GM12878 (cell line): Measurements from ENCODE around the gene SPDL1. TPM values are rescaled to one million over a fixed set of nuclear protein-coding genes. Genes with fewer than 3 reads are reported as not detected.

Source experiments
- ATAC-seq: fragments of 200-7000 bp; cut with Tn5 transposase; 3 replicates; pipeline ENCODE4 v1.9.1; 2020; ENCODE audit warnings: mild to moderate bottlenecking, moderate library complexity
- BruUV-seq: library from RNA; stranded (reverse); fragments of 400-500 nt; replicated peaks from 2 replicates; lab custom pipeline; 2021; lab: Mats Ljungman, UMichigan
- CTCF ChIA-PET: fragments of 300-600 bp; sonication (Branson Sonifier 250); formaldehyde crosslinking; extraction: SDS; loops from one replicate; lab custom pipeline; 2021; ENCODE audit warnings: inconsistent platforms; lab: Yijun Ruan, JAX
- POLR2A ChIA-PET: fragments of 350-600 bp; formaldehyde crosslinking; extraction: SDS; loops from one replicate; lab custom pipeline; 2021; ENCODE audit warnings: inconsistent platforms; lab: Charles Lee
- RAD21 ChIA-PET: fragments of 300-600 bp; sonication (Branson Sonifier 250); formaldehyde crosslinking; loops from one replicate; lab custom pipeline; 2023; ENCODE audit warnings: antibody characterized with exemption; ENCODE audit not compliant: unreplicated experiment; lab: Charles Lee
- SMC1A ChIA-PET: fragments of 300-600 bp; sonication (Branson Sonifier 250); formaldehyde crosslinking; loops from one replicate; lab custom pipeline; 2023; ENCODE audit not compliant: unreplicated experiment, uncharacterized antibody; lab: Charles Lee
- DNase-seq: peaks from one replicate; pipeline ENCODE4 v3.0.0-alpha.2; 2011; ENCODE audit warnings: low read depth, low spot score
- FAIRE-seq: peaks from 3 replicates; lab custom pipeline; 2011; peaks lifted over from hg19 to GRCh38; lab: Jason Lieb, UNC
- H2AFZ ChIP-seq: 2 replicates; pipeline ENCODE4 v1.6.0; 2011; ENCODE audit warnings: low read depth, low read length, control low read depth; ENCODE audit not compliant: control insufficient read depth
- H3K27ac ChIP-seq: 2 replicates; pipeline ENCODE4 v1.5.1; 2011; ENCODE audit warnings: control low read depth; ENCODE audit not compliant: control insufficient read depth, insufficient read depth
- H3K27me3 ChIP-seq, 2 experiments: replicated peaks in 1 of 2; 2 replicates each; pipeline versions ENCODE4 v1.6.0 to v1.6.1; 2011; ENCODE audit warnings: low read length in 1 of 2; ENCODE audit not compliant: control insufficient read depth in 2 of 2, insufficient read depth in 2 of 2
- H3K36me3 ChIP-seq, 2 experiments: 2 replicates each; pipeline ENCODE4 v1.5.1; 2011; ENCODE audit warnings: low read length in 1 of 2; ENCODE audit not compliant: control insufficient read depth in 2 of 2, insufficient read depth in 2 of 2
- H3K4me1 ChIP-seq: 2 replicates; pipeline ENCODE4 v1.6.1; 2011; ENCODE audit warnings: mild to moderate bottlenecking, low read length, moderate library complexity, mixed read lengths; ENCODE audit not compliant: control insufficient read depth, insufficient read depth
- H3K4me2 ChIP-seq: 2 replicates; pipeline ENCODE4 v1.6.0; 2011; ENCODE audit warnings: control low read depth; ENCODE audit not compliant: control insufficient read depth, insufficient read depth
- H3K4me3 ChIP-seq: fragments of 200-600 bp; sonication (generic); 2 replicates; pipeline ENCODE4 v1.5.1; 2016
- H3K79me2 ChIP-seq: 2 replicates; pipeline ENCODE4 v1.6.0; 2011; ENCODE audit warnings: low read length; ENCODE audit not compliant: control insufficient read depth, insufficient read depth
- H3K9ac ChIP-seq: 2 replicates; pipeline ENCODE4 v1.8.0; 2011; ENCODE audit warnings: low read length, control low read depth, mixed read lengths; ENCODE audit not compliant: control insufficient read depth, insufficient read depth
- H3K9me3 ChIP-seq: replicated peaks from 3 replicates; pipeline ENCODE4 v1.5.1; 2011; ENCODE audit warnings: mild to moderate bottlenecking, low read length; ENCODE audit not compliant: control insufficient read depth, insufficient read depth
- H4K20me1 ChIP-seq: 2 replicates; pipeline ENCODE4 v1.6.0; 2011; ENCODE audit not compliant: control insufficient read depth, insufficient read depth
- EZH2 ChIP-seq: IDR thresholded peaks from 2 replicates; pipeline ENCODE4 v1.6.1; 2012; ENCODE audit warnings: low read depth, mild to moderate bottlenecking, control low read depth, inconsistent platforms, low read length, borderline replicate concordance; ENCODE audit not compliant: control insufficient read depth
- NR2C2 ChIP-seq: IDR thresholded peaks from 2 replicates; pipeline ENCODE4 v1.6.1; 2011; ENCODE audit warnings: borderline replicate concordance, low read depth; ENCODE audit not compliant: control insufficient read depth, insufficient read length
- NRF1 ChIP-seq: conservative IDR thresholded peaks from 2 replicates; pipeline ENCODE4 v1.6.1; 2011; ENCODE audit warnings: mild to moderate bottlenecking, low read depth, low read length, improper control_type of control experiment
- WGBS: methylation state at CpG from one replicate; pipeline ENCODE4 v1.1.6; 2016; ENCODE audit warnings: low lambda C conversion rate; ENCODE audit not compliant: insufficient replicate concordance, insufficient coverage; ENCODE audit errors: missing lambda C conversion rate; 5-methylcytosine and 5-hydroxymethylcytosine counted together
- in situ Hi-C: fragments of 300-500 bp; cut with MboI; formaldehyde crosslinking; loops from 9 replicates; pipeline ENCODE4 v1.14.3; 2018; ENCODE audit warnings: mixed read lengths
- intact Hi-C: fragments of 100-400 bp; cut with micrococcal nuclease; formaldehyde crosslinking; loops from one replicate; pipeline ENCODE4 v1.14.2; 2022; ENCODE audit not compliant: unreplicated experiment
- polyA plus RNA-seq, 11 experiments: library from polyadenylated mRNA; depleted of rRNA in 4 of 11; unstranded in 6 of 11; stranded (reverse) in 5 of 11; fragments of >200 nt; fragmentation: Nextera tagmentation in 4 of 11; fragmentation: Illumina TruSeq in 1 of 11; extraction: Ambion mirVana in 4 of 11; extraction: Trizol in 1 of 11; gene quantifications; 1 replicate in 1 of 11; 2 replicates in 10 of 11; pipeline versions ENCODE4 v1.2.1 to v1.2.3, GENCODE V29; 2011 to 2016; ENCODE audit warnings: inconsistent platforms in 2 of 11, missing spikeins in 2 of 11, low read depth in 1 of 11
- total RNA-seq, 4 experiments: library from RNA; depleted of rRNA in 3 of 4; stranded (reverse); fragments of >200 nt in 3 of 4; fragmentation: Illumina TruSeq in 1 of 4; extraction: Trizol in 1 of 4; gene quantifications; 2 replicates each; pipeline versions ENCODE4 v1.2.1 to v1.2.3, GENCODE V29; 2013 to 2021
- TF ChIP-seq, protein P1 (sequence below), 3 experiments: IDR thresholded peaks in 2 of 3; conservative IDR thresholded peaks in 1 of 3; 2 replicates each; pipeline ENCODE4 v1.5.1; 2011; ENCODE audit warnings: low read depth in 3 of 3, low read length in 3 of 3, mild to moderate bottlenecking in 3 of 3, control low read depth in 2 of 3, moderate library complexity in 2 of 3, inconsistent platforms in 1 of 3, mixed read lengths in 1 of 3; ENCODE audit not compliant: control insufficient read depth in 2 of 3, insufficient read depth in 1 of 3; ENCODE audit errors: extremely low read depth in 1 of 3

Gene SPDL1
- total and polyA plus RNA-seq, 10 of the 15 experiments (the other 5 are each of a cell fraction or from before 2014, with no cell fraction given): 34.2 to 69.9 (median 46.0) TPM

DNA sequence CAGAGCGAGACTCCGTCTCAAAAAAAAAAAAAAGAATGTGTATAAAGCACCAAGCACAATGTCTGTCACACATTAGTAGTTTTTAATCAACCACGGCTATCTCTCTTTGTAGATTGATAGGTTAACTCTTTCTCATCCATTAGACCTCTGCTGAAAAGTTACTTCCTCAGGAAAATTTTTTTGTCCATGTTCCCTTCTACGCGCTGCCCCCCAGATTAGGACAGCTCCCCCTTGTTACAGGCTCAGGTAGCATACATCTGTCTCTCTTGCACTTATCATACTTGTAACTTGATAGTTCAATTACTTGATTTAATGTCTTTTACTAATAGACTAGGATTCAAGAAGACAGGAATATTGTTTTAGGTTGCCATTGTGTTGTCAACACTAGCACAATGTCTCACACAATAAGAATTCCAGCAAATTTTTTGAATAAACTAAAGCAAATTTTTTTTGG, 1.5 kb downstream of the SPDL1 start:
- Histone ChIP-seq H2AFZ (0 out of 2 replicates have a peak overlapping the region, but pooled peaks have one; percentile 16), H3K36me3 (peaks cover 0 to 5% of the 10 kb centered on the region in 2 experiments; a peak in 3 of 4 replicates), H3K27me3 (no peaks in the 10 kb centered on the region), H3K4me2 (peak overlapping the region; percentile 86), H3K4me3 (peak overlapping the region; percentile 90), H3K27ac (no peak overlapping the region; the same call in 1 of the 2 replicates), H3K9ac (peak overlapping the region; percentile 18; the same call in 1 of the 2 replicates), H3K9me3 (no peaks in the 10 kb centered on the region), H3K79me2 (peaks cover 36% of the 10 kb centered on the region), H4K20me1 (no peaks in the 10 kb centered on the region), H3K4me1 (no peaks in the 10 kb centered on the region; the same call in 1 of the 2 replicates)
- no peak for FAIRE-seq
- ChIA-PET SMC1A (interaction anchor here (1.1 to 3.0 kb wide), 4 partner anchors 23 to 167 kb away, joined by 3 to 33 read pairs (median 3); no protein-coding TSS in a partner anchor), CTCF (interaction anchor here (1.1 to 3.4 kb wide), 4 partner anchors 9 to 396 kb away, joined by 3 to 25 read pairs (median 6); no protein-coding TSS in a partner anchor), RAD21 (interaction anchor here (1.3 to 5.6 kb wide), 2 partner anchors 66 to 86 kb away, joined by 3 to 53 read pairs; no protein-coding TSS in a partner anchor), POLR2A (interaction anchor here (1.2 kb wide), 1 partner anchor 117 kb away, joined by 3 read pairs; no protein-coding TSS in a partner anchor)
- intact Hi-C loops: loop anchor here (5.0 kb wide), 2 partner anchors 72 to 908 kb away; no protein-coding TSS in a partner anchor
- in situ Hi-C loops: loop anchor here (5.0 kb wide), 1 partner anchor 598 kb away; no protein-coding TSS in a partner anchor
- no peak for TF ChIP-seq EZH2
- TF ChIP-seq NR2C2: no peak
- TF ChIP-seq, protein P1, sequence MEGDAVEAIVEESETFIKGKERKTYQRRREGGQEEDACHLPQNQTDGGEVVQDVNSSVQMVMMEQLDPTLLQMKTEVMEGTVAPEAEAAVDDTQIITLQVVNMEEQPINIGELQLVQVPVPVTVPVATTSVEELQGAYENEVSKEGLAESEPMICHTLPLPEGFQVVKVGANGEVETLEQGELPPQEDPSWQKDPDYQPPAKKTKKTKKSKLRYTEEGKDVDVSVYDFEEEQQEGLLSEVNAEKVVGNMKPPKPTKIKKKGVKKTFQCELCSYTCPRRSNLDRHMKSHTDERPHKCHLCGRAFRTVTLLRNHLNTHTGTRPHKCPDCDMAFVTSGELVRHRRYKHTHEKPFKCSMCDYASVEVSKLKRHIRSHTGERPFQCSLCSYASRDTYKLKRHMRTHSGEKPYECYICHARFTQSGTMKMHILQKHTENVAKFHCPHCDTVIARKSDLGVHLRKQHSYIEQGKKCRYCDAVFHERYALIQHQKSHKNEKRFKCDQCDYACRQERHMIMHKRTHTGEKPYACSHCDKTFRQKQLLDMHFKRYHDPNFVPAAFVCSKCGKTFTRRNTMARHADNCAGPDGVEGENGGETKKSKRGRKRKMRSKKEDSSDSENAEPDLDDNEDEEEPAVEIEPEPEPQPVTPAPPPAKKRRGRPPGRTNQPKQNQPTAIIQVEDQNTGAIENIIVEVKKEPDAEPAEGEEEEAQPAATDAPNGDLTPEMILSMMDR (IDR thresholded peaks at IDR 0.05 in 2 of 3, conservative IDR thresholded peaks at IDR 0.05 in 1 of 3; ENCODE audit: control insufficient read depth in 2 of 3, extremely low read depth in 1 of 3, insufficient read depth in 1 of 3, low read depth in 3 of 3, low read length in 3 of 3): peak in 1 of 3 experiments; percentile 11; a peak in 1 of 6 replicates
- TF ChIP-seq NRF1: no peak
- BruUV-seq: no TSS peak
- DNase-seq: no peak
- 64% methylated on average over 3 of the region's 5 CpGs for WGBS
- no peak for ATAC-seq
